ENCODE measurements around the gene P3H2.

- TF ChIP-seq POLR2AphosphoS5 (IDR thresholded peaks at IDR 0.05; ENCODE audit: low read depth, low read length) (no peak), FOXP2 (optimal IDR thresholded peaks at IDR 0.05; ENCODE audit: borderline replicate concordance, extremely low read depth, extremely low read length, insufficient read depth) (no peak), TAF1 (IDR thresholded peaks at IDR 0.05; ENCODE audit: borderline replicate concordance, insufficient read depth, low read length) (no peak)
Measured at GRCh38 chr3:190118438-190118837, 2.3 kb downstream of the P3H2 start.

All from PFSK-1 (cell line).